GM23338 (cell line): ENCODE measurements around the gene AADACL3. TPM values are rescaled to one million over a fixed set of nuclear protein-coding genes. Genes with fewer than 3 reads are reported as not detected.

Source experiments
- ATAC-seq: fragments of 200-7000 bp; cut with Tn5 transposase; 3 replicates; pipeline ENCODE4 v1.9.1; 2020
- DNase-seq: peaks from one replicate; pipeline ENCODE4 v3.0.0-alpha.2; 2015; ENCODE audit warnings: low spot score
- H2AFZ ChIP-seq: fragments of 200-600 bp; sonication (generic); 2 replicates; pipeline ENCODE4 v1.8.0; 2016; ENCODE audit warnings: antibody characterized with exemption, mild to moderate bottlenecking, moderate library complexity
- H3F3A ChIP-seq: fragments of 200-600 bp; sonication (generic); replicated peaks from 2 replicates; pipeline ENCODE4 v1.8.0; 2017; ENCODE audit warnings: antibody characterized with exemption, mixed run types, low read depth
- H3K27ac ChIP-seq: fragments of 200-600 bp; sonication (generic); 2 replicates; pipeline ENCODE4 v1.6.1; 2016; ENCODE audit warnings: low read depth
- H3K27me3 ChIP-seq: fragments of 200-600 bp; sonication (generic); 2 replicates; pipeline ENCODE4 v1.8.0; 2016; ENCODE audit warnings: mild to moderate bottlenecking, mixed run types, moderate library complexity; ENCODE audit not compliant: insufficient read depth
- H3K36me3 ChIP-seq: fragments of 200-600 bp; sonication (generic); 2 replicates; pipeline ENCODE4 v1.8.0; 2016; ENCODE audit warnings: mild to moderate bottlenecking; ENCODE audit not compliant: insufficient read depth
- H3K4me1 ChIP-seq: fragments of 200-600 bp; sonication (generic); 2 replicates; pipeline ENCODE4 v1.8.0; 2016; ENCODE audit warnings: mild to moderate bottlenecking, moderate library complexity; ENCODE audit not compliant: insufficient read depth
- H3K4me2 ChIP-seq: fragments of 200-600 bp; sonication (generic); 2 replicates; pipeline ENCODE4 v1.7.1; 2017; ENCODE audit warnings: mixed run types
- H3K4me3 ChIP-seq: fragments of 200-600 bp; sonication (generic); 2 replicates; pipeline ENCODE4 v1.6.1; 2016; ENCODE audit warnings: mixed run types
- H3K79me2 ChIP-seq: fragments of 200-600 bp; sonication (generic); replicated peaks from 2 replicates; pipeline ENCODE4 v1.8.0; 2017; ENCODE audit warnings: mild to moderate bottlenecking; ENCODE audit not compliant: insufficient read depth
- H3K9me2 ChIP-seq: fragments of 200-600 bp; sonication (generic); 2 replicates; pipeline ENCODE4 v1.8.0; 2017; ENCODE audit not compliant: insufficient read depth
- H4K20me1 ChIP-seq: fragments of 200-600 bp; sonication (generic); replicated peaks from 2 replicates; pipeline ENCODE4 v1.8.0; 2017; ENCODE audit warnings: mild to moderate bottlenecking; ENCODE audit not compliant: insufficient read depth
- H3K27ac Mint-ChIP-seq: 2 replicates; pipeline ENCODE4 v1.8.0; 2020; ENCODE audit warnings: inconsistent platforms, mild to moderate bottlenecking, moderate library complexity, mixed read lengths
- H3K27me3 Mint-ChIP-seq: 3 replicates; pipeline ENCODE4 v1.8.0; 2022; ENCODE audit warnings: low read depth, mild to moderate bottlenecking, moderate library complexity, mixed read lengths, inconsistent platforms; ENCODE audit not compliant: insufficient read depth, poor library complexity
- H3K36me3 Mint-ChIP-seq: 3 replicates; pipeline ENCODE4 v1.8.0; 2021; ENCODE audit warnings: low read depth, mild to moderate bottlenecking, inconsistent platforms, moderate library complexity, mixed read lengths
- H3K4me1 Mint-ChIP-seq: 3 replicates; pipeline ENCODE4 v1.8.0; 2020; ENCODE audit warnings: mild to moderate bottlenecking, inconsistent platforms, mixed read lengths
- H3K4me3 Mint-ChIP-seq: 3 replicates; pipeline ENCODE4 v1.8.0; 2021; ENCODE audit warnings: moderate library complexity, mild to moderate bottlenecking, inconsistent platforms, mixed read lengths
- H3K9me3 Mint-ChIP-seq: 3 replicates; pipeline ENCODE4 v1.8.0; 2020; ENCODE audit warnings: moderate library complexity, mild to moderate bottlenecking, inconsistent platforms, mixed read lengths
- CREB1 ChIP-seq: fragments of 250-450 bp; sonication (Bioruptor Pico); IDR thresholded peaks from 2 replicates; pipeline ENCODE4 v1.5.0; 2020; ENCODE audit warnings: low read depth, mild to moderate bottlenecking, moderate library complexity
- EZH2phosphoT487 ChIP-seq: fragments of 200-600 bp; sonication (generic); IDR thresholded peaks from one replicate; pipeline ENCODE4 v1.8.1; 2018; ENCODE audit warnings: antibody characterized with exemption; ENCODE audit not compliant: unreplicated experiment
- JUNB ChIP-seq: IDR thresholded peaks from one replicate; pipeline ENCODE4 v1.6.1; 2016; ENCODE audit warnings: antibody characterized with exemption; ENCODE audit not compliant: unreplicated experiment
- NANOG ChIP-seq: IDR thresholded peaks from 2 replicates; pipeline ENCODE4 v1.6.1; 2016; ENCODE audit warnings: antibody characterized with exemption, borderline replicate concordance
- ZNF114 ChIP-seq: fragments of 250-450 bp; sonication (Bioruptor Pico); IDR thresholded peaks from 2 replicates; pipeline ENCODE4 v1.5.0; 2020; ENCODE audit warnings: mild to moderate bottlenecking, moderate library complexity
- ZNF331 ChIP-seq: fragments of 250-450 bp; sonication (Bioruptor Pico); IDR thresholded peaks from 2 replicates; pipeline ENCODE4 v1.5.0; 2020; ENCODE audit warnings: low read depth, mild to moderate bottlenecking, moderate library complexity
- long read RNA-seq: library from polyadenylated mRNA; unstranded; transcript quantifications from one replicate; pipeline ENCODE4 v2.0.0, GENCODE V29; 2020; ENCODE audit not compliant: unreplicated experiment
- polyA plus RNA-seq: library from polyadenylated mRNA; unstranded; fragments of >200 nt; fragmentation: Nextera tagmentation; extraction: Ambion mirVana; gene quantifications from 2 replicates; pipeline ENCODE4 v1.2.1, GENCODE V29; 2016
- total RNA-seq: library from RNA; depleted of rRNA; stranded (reverse); fragments of >200 nt; shearing (Covaris generic); gene quantifications from 2 replicates; pipeline ENCODE4 v1.2.3, GENCODE V29; 2014; rRNA removed
- TF ChIP-seq, protein P1 (sequence below): fragments of 250-450 bp; sonication (Bioruptor Pico); IDR thresholded peaks from 2 replicates; pipeline ENCODE4 v1.5.0; 2020; ENCODE audit warnings: mild to moderate bottlenecking, moderate library complexity
- TF ChIP-seq, protein P2 (sequence below): IDR thresholded peaks from 2 replicates; pipeline ENCODE4 v1.6.1; 2016; ENCODE audit warnings: antibody characterized with exemption

AADACL3 gene, protein sequence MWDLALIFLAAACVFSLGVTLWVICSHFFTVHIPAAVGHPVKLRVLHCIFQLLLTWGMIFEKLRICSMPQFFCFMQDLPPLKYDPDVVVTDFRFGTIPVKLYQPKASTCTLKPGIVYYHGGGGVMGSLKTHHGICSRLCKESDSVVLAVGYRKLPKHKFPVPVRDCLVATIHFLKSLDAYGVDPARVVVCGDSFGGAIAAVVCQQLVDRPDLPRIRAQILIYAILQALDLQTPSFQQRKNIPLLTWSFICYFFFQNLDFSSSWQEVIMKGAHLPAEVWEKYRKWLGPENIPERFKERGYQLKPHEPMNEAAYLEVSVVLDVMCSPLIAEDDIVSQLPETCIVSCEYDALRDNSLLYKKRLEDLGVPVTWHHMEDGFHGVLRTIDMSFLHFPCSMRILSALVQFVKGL
- total RNA-seq (1.5 and 2.1 TPM in 2 replicates), polyA plus RNA-seq (0.30 and 0.47 TPM in 2 replicates)
- long read RNA-seq, result 0 reads

DNA sequence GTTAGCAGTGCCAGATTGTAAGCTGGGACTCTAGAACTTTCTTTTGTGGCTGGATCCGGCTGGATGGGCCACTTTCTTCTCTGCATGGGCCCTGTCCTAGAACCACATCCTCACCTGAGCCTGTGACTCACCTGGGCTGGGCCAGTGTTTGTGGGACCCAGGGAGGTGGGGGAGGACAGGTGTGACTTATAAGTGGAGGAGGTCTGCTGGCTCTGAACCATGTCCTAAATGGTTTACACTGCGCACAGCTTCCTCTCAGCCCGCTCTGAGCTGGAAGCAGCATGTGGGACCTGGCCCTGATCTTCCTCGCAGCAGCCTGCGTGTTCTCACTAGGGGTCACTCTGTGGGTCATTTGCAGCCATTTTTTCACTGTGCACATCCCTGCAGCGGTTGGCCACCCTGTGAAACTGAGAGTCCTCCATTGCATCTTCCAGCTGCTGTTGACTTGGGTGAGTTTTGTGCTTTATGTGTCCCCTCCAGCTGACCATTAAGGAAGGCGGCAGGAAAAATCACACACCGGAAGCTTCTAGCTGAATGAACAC, at the start of gene AADACL3:
Gene AADACL3, plus strand, starts transcription at position 215 of the 542 bp plus-strand sequence. Its CDS starts 67 bp downstream, at position 282.
- peaks cover 4% of the 10 kb centered on the region for H3K9me2 ChIP-seq
- no peak for DNase-seq
- H3K27ac ChIP-seq, result peak within 1 kb of the TSS; percentile 99
- H3F3A ChIP-seq, result peaks cover 6% of the 10 kb centered on the region
- H3K79me2 ChIP-seq, result no peaks in the 10 kb centered on the region
- no peaks in the 10 kb centered on the region for H3K36me3 ChIP-seq
- TF ChIP-seq ZNF331 (no peak), CREB1 (CRISPR knock-in tag) (no peak)
- H3K27me3 ChIP-seq, result no peaks in the 10 kb centered on the region
- Mint-ChIP-seq H3K27me3 (peaks cover 9% of the 10 kb centered on the region), H3K9me3 (no peaks in the 10 kb centered on the region), H3K36me3 (no peaks in the 10 kb centered on the region), H3K4me1 (peaks cover 66% of the 10 kb centered on the region), H3K27ac (peak within 1 kb of the TSS; percentile 45; the same call in 1 of the 2 replicates), H3K4me3 (no peak within 1 kb of the TSS; the same call in 2 of the 3 replicates)
- no peaks in the 10 kb centered on the region for H4K20me1 ChIP-seq
- peak within 1 kb of the TSS; percentile 14; the same call in 1 of the 2 replicates for H2AFZ ChIP-seq
- peak within 1 kb of the TSS; percentile 25 for H3K4me3 ChIP-seq
- H3K4me2 ChIP-seq, result peak within 1 kb of the TSS; percentile 67
- peaks cover 78% of the 10 kb centered on the region for H3K4me1 ChIP-seq
- peak; percentile 21; the same call in 2 of the 3 replicates for ATAC-seq

DNA sequence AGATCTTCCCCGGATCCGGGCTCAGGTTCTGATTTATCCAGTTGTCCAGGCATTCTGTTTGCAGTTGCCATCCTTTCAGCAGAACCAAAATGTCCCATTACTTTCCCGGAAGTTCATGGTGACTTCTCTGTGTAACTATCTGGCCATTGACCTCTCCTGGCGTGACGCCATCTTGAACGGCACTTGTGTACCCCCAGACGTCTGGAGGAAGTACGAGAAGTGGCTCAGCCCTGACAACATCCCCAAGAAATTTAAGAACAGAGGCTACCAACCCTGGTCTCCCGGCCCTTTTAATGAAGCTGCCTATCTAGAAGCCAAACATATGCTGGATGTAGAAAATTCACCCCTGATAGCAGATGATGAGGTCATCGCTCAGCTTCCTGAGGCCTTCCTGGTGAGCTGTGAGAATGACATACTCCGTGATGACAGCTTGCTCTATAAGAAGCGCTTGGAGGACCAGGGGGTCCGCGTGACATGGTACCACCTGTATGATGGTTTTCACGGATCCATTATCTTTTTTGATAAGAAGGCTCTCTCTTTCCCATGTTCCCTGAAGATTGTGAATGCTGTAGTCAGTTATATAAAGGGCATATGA, 49.7 kb upstream of the AADACL3 start:
- H3F3A ChIP-seq, result no peaks in the 10 kb centered on the region
- H2AFZ ChIP-seq, result peak overlapping the region; percentile 56; the same call in 1 of the 2 replicates
- H3K4me2 ChIP-seq, result no peak overlapping the region
- ATAC-seq (no peak), DNase-seq (no peak)
- no peak overlapping the region for H3K4me3 ChIP-seq
- no peak overlapping the region for H3K4me3 Mint-ChIP-seq
- no peak overlapping the region for H3K27ac ChIP-seq
- H4K20me1 ChIP-seq, result no peaks in the 10 kb centered on the region
- peaks cover 6% of the 10 kb centered on the region for H3K36me3 Mint-ChIP-seq
- H3K27me3 Mint-ChIP-seq, result no peaks in the 10 kb centered on the region
- no peak overlapping the region for H3K27ac Mint-ChIP-seq
- 0 out of 2 replicates have a peak, but pooled peaks cover 4% of the 10 kb centered on the region for H3K9me2 ChIP-seq
- no peaks in the 10 kb centered on the region for H3K79me2 ChIP-seq
- H3K27me3 ChIP-seq, result no peaks in the 10 kb centered on the region
- no peaks in the 10 kb centered on the region for H3K4me1 ChIP-seq
- peaks cover 3% of the 10 kb centered on the region; the same call in 1 of the 3 replicates for H3K4me1 Mint-ChIP-seq
- no peaks in the 10 kb centered on the region for H3K36me3 ChIP-seq
- H3K9me3 Mint-ChIP-seq, result peaks cover 16% of the 10 kb centered on the region
- TF ChIP-seq, protein P1, sequence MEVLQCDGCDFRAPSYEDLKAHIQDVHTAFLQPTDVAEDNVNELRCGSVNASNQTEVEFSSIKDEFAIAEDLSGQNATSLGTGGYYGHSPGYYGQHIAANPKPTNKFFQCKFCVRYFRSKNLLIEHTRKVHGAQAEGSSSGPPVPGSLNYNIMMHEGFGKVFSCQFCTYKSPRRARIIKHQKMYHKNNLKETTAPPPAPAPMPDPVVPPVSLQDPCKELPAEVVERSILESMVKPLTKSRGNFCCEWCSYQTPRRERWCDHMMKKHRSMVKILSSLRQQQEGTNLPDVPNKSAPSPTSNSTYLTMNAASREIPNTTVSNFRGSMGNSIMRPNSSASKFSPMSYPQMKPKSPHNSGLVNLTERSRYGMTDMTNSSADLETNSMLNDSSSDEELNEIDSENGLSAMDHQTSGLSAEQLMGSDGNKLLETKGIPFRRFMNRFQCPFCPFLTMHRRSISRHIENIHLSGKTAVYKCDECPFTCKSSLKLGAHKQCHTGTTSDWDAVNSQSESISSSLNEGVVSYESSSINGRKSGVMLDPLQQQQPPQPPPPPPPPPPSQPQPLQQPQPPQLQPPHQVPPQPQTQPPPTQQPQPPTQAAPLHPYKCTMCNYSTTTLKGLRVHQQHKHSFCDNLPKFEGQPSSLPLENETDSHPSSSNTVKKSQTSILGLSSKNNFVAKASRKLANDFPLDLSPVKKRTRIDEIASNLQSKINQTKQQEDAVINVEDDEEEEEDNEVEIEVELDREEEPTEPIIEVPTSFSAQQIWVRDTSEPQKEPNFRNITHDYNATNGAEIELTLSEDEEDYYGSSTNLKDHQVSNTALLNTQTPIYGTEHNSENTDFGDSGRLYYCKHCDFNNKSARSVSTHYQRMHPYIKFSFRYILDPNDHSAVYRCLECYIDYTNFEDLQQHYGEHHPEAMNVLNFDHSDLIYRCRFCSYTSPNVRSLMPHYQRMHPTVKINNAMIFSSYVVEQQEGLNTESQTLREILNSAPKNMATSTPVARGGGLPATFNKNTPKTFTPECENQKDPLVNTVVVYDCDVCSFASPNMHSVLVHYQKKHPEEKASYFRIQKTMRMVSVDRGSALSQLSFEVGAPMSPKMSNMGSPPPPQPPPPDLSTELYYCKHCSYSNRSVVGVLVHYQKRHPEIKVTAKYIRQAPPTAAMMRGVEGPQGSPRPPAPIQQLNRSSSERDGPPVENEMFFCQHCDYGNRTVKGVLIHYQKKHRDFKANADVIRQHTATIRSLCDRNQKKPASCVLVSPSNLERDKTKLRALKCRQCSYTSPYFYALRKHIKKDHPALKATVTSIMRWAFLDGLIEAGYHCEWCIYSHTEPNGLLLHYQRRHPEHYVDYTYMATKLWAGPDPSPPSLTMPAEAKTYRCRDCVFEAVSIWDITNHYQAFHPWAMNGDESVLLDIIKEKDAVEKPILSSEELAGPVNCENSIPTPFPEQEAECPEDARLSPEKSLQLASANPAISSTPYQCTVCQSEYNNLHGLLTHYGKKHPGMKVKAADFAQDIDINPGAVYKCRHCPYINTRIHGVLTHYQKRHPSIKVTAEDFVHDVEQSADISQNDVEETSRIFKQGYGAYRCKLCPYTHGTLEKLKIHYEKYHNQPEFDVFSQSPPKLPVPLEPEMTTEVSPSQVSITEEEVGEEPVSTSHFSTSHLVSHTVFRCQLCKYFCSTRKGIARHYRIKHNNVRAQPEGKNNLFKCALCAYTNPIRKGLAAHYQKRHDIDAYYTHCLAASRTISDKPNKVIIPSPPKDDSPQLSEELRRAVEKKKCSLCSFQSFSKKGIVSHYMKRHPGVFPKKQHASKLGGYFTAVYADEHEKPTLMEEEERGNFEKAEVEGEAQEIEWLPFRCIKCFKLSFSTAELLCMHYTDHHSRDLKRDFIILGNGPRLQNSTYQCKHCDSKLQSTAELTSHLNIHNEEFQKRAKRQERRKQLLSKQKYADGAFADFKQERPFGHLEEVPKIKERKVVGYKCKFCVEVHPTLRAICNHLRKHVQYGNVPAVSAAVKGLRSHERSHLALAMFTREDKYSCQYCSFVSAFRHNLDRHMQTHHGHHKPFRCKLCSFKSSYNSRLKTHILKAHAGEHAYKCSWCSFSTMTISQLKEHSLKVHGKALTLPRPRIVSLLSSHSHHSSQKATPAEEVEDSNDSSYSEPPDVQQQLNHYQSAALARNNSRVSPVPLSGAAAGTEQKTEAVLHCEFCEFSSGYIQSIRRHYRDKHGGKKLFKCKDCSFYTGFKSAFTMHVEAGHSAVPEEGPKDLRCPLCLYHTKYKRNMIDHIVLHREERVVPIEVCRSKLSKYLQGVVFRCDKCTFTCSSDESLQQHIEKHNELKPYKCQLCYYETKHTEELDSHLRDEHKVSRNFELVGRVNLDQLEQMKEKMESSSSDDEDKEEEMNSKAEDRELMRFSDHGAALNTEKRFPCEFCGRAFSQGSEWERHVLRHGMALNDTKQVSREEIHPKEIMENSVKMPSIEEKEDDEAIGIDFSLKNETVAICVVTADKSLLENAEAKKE (CRISPR knock-in tag), result no peak
- TF ChIP-seq JUNB, result no peak
- TF ChIP-seq, protein P2, sequence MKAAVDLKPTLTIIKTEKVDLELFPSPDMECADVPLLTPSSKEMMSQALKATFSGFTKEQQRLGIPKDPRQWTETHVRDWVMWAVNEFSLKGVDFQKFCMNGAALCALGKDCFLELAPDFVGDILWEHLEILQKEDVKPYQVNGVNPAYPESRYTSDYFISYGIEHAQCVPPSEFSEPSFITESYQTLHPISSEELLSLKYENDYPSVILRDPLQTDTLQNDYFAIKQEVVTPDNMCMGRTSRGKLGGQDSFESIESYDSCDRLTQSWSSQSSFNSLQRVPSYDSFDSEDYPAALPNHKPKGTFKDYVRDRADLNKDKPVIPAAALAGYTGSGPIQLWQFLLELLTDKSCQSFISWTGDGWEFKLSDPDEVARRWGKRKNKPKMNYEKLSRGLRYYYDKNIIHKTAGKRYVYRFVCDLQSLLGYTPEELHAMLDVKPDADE, result no peak
- TF ChIP-seq EZH2phosphoT487, result no peak
- TF ChIP-seq NANOG, result no peak
- TF ChIP-seq ZNF331, result no peak
- TF ChIP-seq ZNF114 (CRISPR knock-in tag), result no peak
